Measurements from ENCODE around the gene PSD4. TPM values are rescaled to one million over a fixed set of nuclear protein-coding genes. Genes with fewer than 3 reads are reported as not detected.

PSD4 gene
- total RNA-seq, 1 donor from 2014 or later = 11.2 TPM

DNA sequence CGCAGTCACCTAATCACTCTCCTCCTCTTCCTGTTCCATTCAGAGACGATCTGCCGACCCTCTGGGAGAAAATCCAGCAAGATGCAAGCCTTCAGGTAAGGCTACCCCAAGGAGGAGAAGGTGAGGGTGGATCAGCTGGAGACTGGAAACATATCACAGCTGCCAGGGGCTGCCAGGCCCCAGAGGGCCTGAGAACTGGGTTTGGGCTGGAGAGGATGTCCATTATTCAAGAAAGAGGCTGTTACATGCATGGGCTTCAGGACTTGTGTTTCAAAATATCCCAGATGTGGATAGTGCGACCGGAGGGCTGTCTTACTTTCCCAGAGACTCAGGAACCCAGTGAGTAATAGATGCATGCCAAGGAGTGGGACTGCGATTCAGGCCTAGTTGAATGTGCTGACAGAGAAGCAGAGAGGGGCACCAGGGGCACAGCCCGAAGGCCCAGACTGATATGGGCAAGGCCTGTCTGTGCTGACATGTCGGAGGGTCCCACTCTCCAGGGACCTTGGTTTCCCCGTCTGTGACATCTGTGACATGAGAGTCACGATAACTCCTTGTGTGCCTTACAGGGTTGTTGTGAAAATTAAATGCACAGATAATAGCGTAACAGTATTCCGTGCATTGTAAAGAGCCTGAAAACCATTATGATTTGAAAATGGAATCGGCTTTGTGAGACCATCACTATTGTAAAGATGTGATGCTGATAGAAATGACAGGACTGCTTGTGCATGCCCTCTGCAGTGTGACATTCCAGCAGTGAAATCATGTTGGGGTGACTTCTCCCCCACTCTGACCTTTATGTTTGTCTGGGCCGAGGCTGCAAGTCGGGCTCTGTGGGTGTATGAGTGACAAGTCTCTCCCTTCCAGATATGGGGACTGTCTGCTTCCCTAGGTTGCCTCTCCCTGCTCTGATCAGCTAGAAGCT is 45.9 kb upstream of the PSD4 start:
- TF ChIP-seq CTCF (IDR thresholded peaks at IDR 0.05) = no peak
- Histone ChIP-seq H3K27me3 (no peaks in the 10 kb centered on the region), H3K9me3 (no peaks in the 10 kb centered on the region), H3K36me3 (no peaks in the 10 kb centered on the region), H3K4me1 (no peaks in the 10 kb centered on the region), H3K4me3 (no peak overlapping the region), H3K27ac (no peak overlapping the region)
- DNase-seq (ENCODE audit: low spot score in 2 of 2) = peak in 1 of 2 donors; percentile 60
- intact Hi-C loops (cut with DNase I) = no loop called here

- H3K4me1 ChIP-seq = no peaks in the 10 kb centered on the region
- no peaks in the 10 kb centered on the region for H3K36me3 ChIP-seq
- intact Hi-C loops (cut with DNase I) = no loop called here
- H3K27ac ChIP-seq = no peak overlapping the region
- no peaks in the 10 kb centered on the region for H3K9me3 ChIP-seq
- H3K4me3 ChIP-seq = no peak overlapping the region
- no peak for TF ChIP-seq CTCF (IDR thresholded peaks at IDR 0.05)
- H3K27me3 ChIP-seq = no peaks in the 10 kb centered on the region
- peak in 1 of 2 donors; percentile 42 for DNase-seq (ENCODE audit: low spot score in 2 of 2)
These were observed 44.2 kb upstream of the PSD4 start for GRCh38 chr2:113129519-113130078.

GRCh38 chr2:113131352-113132185 is 42.2 kb upstream of the PSD4 start:
- Histone ChIP-seq H3K4me1 (no peaks in the 10 kb centered on the region), H3K4me3 (no peak overlapping the region), H3K36me3 (no peaks in the 10 kb centered on the region), H3K9me3 (no peaks in the 10 kb centered on the region), H3K27me3 (no peaks in the 10 kb centered on the region), H3K27ac (no peak overlapping the region)
- intact Hi-C loops (cut with DNase I) = no loop called here
- TF ChIP-seq CTCF (IDR thresholded peaks at IDR 0.05) = no peak
- peak in 1 of 2 donors; percentile 50 for DNase-seq (ENCODE audit: low spot score in 2 of 2)

- H3K4me1 ChIP-seq = no peaks in the 10 kb centered on the region
- H3K27me3 ChIP-seq = no peaks in the 10 kb centered on the region
- H3K4me3 ChIP-seq = no peak overlapping the region
- H3K36me3 ChIP-seq = no peaks in the 10 kb centered on the region
- intact Hi-C loops (cut with DNase I) = no loop called here
- TF ChIP-seq CTCF (IDR thresholded peaks at IDR 0.05) = no peak
- peak in 1 of 2 donors; percentile 28 for DNase-seq (ENCODE audit: low spot score in 2 of 2)
- no peak overlapping the region for H3K27ac ChIP-seq
- no peaks in the 10 kb centered on the region for H3K9me3 ChIP-seq
These were observed 41.3 kb upstream of the PSD4 start for GRCh38 chr2:113132414-113133021.
